ENCODE data around the gene TBXAS1. TPM values are rescaled to one million over a fixed set of nuclear protein-coding genes. Genes with fewer than 3 reads are reported as not detected.
A peak's percentile ranks its signal among the peaks of the same experiment; 100 is the strongest.

The TBXAS1 gene
- total RNA-seq, 2 experiments from 2014 or later: 4.8 to 5.3 TPM

DNA sequence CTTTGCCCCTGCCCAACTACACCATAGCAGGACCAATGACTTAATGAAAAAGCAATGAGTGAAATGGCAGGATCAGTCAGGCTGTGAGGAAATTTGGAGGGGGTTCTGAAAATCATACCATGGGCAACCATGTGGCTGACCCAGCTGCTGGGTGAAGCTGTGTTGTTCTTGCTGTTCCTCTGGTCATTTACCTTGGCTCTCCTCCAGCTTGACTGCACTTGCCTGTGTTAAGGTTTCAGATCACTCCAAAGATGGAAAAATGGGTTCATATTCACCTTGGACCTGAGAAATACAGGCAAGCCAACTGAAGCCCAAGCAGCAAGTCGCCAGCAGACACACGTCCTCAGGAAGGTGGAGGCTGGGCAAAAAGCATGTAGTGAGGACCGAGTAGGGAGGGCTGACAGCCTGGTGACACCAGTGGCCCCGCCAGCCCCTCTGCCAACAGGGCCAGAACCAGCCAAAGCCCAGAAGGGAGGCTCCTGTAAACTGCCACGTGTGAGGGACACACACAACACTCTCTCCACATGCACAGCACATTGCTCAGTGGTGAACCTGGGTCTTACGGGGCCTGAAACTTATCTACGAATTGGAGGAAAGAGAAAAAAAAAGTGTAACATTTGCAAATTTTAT is 193.6 kb downstream of the TBXAS1 start:
- H3K36me3 Mint-ChIP-seq: peaks cover 8% of the 10 kb centered on the region
- no peaks in the 10 kb centered on the region for H3K27me3 Mint-ChIP-seq
- intact Hi-C loops (cut with micrococcal nuclease): no loop called here
- H3K9me3 Mint-ChIP-seq: no peaks in the 10 kb centered on the region
- no peak for DNase-seq
- no peak overlapping the region for H3K4me3 Mint-ChIP-seq
- no peak overlapping the region for H3K27ac Mint-ChIP-seq
- ChIA-PET CTCF (interaction anchor here (1.4 kb wide), 1 partner anchor 16 kb away, joined by 4 read pairs; no protein-coding TSS in a partner anchor), POLR2A (no interaction called here)
- no peaks in the 10 kb centered on the region for H3K4me1 Mint-ChIP-seq (ENCODE audit: low read depth)

DNA sequence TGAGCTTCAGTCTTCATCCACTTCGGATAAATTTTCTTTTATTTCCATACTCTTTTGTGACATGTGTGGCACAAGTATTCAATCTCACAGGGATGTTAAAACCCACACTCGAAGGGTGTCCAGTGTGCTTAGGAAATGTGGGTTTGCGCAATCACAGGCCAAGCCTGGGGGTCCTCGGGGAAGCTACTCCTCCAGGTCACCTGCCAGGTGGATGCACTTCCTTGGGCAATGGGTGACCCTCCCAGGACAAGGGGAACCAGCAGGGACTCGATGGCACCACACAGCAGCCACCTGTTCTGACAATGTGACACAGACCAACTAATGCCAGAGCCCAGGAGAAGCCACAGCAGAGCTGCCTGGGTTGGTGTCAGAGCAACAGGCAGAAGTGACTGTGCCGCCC is 194.7 kb downstream of the TBXAS1 start:
- Mint-ChIP-seq H3K4me1 (ENCODE audit: low read depth) (no peaks in the 10 kb centered on the region), H3K27me3 (no peaks in the 10 kb centered on the region), H3K9me3 (no peaks in the 10 kb centered on the region), H3K27ac (no peak overlapping the region), H3K4me3 (no peak overlapping the region), H3K36me3 (peaks cover 11% of the 10 kb centered on the region)
- CTCF ChIA-PET: no interaction called here
- DNase-seq: no peak
- intact Hi-C loops (cut with micrococcal nuclease): no loop called here
- POLR2A ChIA-PET: no interaction called here

DNA sequence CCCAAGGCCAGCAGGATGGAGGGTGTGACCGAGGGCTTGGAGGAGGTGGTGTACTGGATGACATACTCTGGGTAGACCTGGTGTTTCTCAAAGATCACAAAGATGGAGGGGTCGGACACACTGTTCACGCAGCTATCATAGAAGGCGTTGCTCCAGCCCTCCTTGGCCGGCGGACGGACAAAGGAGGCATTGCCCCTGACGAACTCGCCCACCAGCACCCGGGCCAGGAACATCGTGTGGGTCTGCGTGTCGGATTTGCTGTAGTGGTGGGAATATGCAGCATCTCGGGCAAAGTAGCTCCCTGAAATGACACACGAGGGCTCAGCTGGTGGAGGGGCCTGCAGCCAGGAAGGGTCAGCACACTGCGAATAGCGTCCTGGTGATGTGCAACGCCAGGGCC is 195.5 kb downstream of the TBXAS1 start:
- peak overlapping the region; percentile 11 for H3K27ac Mint-ChIP-seq
- DNase-seq: no peak
- H3K36me3 Mint-ChIP-seq: peaks cover 11% of the 10 kb centered on the region
- intact Hi-C loops (cut with micrococcal nuclease): no loop called here
- CTCF ChIA-PET: no interaction called here
- no peak overlapping the region for H3K4me3 Mint-ChIP-seq
- H3K9me3 Mint-ChIP-seq: no peaks in the 10 kb centered on the region
- H3K4me1 Mint-ChIP-seq (ENCODE audit: low read depth): no peaks in the 10 kb centered on the region
- H3K27me3 Mint-ChIP-seq: no peaks in the 10 kb centered on the region
- POLR2A ChIA-PET: no interaction called here

DNA sequence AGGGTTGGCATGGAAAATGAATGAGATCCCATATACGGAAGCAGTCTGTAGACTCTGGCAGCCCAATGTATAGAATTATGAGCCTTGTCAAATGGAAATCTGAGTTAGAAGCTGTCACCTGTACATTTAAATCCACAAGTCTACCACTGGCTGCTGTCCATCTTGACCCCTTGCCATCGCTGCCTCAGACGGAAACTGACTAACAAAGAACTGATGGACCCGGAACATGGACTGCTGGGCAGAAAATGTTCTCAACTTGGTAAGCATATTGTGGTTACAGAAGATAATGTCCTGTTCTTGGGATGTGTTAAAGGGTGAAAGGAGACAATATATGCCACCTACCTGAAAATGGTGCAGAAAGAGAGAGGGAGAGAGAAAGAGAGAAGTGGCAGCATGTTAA is 196.2 kb downstream of the TBXAS1 start:
- intact Hi-C loops (cut with micrococcal nuclease): no loop called here
- H3K27me3 Mint-ChIP-seq: no peaks in the 10 kb centered on the region
- H3K9me3 Mint-ChIP-seq: no peaks in the 10 kb centered on the region
- H3K4me3 Mint-ChIP-seq: no peak overlapping the region
- H3K27ac Mint-ChIP-seq: no peak overlapping the region
- H3K4me1 Mint-ChIP-seq (ENCODE audit: low read depth): no peaks in the 10 kb centered on the region
- POLR2A ChIA-PET: no interaction called here
- CTCF ChIA-PET: no interaction called here
- H3K36me3 Mint-ChIP-seq: peaks cover 11% of the 10 kb centered on the region
- DNase-seq: no peak

DNA sequence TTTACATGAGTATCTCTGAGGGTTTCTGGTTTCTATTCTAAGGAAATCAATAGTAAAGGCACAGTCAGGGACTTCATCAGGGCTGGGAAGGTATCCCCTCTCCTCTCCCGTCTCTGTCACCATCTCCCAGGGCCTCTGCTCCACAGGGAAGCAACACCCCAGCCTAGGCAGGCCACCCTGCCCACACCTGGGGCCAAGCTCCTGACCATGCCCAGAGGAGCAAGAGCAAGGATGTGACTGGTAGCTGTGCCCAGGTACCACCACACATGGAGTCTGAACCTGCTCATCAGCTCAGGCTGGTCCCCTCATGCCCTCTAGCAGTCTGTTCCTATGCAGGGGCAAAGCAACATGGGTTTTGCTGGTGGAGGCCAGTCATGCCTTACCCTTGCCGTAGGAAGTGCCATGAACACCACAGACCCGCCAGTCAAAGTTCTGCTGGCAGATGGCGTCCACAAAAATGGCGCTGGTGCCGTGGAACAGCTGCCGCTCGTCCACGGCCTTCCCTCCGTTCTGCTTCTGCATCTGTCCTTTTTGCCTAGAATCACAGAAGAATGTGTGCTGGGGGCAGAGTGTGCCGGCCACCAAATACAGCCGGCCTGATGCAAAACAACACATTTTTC is 196.9 kb downstream of the TBXAS1 start:
- ChIA-PET CTCF (no interaction called here), POLR2A (no interaction called here)
- H3K36me3 Mint-ChIP-seq: peaks cover 11% of the 10 kb centered on the region
- H3K4me3 Mint-ChIP-seq: no peak overlapping the region
- no peak for DNase-seq
- H3K9me3 Mint-ChIP-seq: no peaks in the 10 kb centered on the region
- intact Hi-C loops (cut with micrococcal nuclease): no loop called here
- H3K27me3 Mint-ChIP-seq: no peaks in the 10 kb centered on the region
- no peaks in the 10 kb centered on the region for H3K4me1 Mint-ChIP-seq (ENCODE audit: low read depth)
- H3K27ac Mint-ChIP-seq: no peak overlapping the region

DNA sequence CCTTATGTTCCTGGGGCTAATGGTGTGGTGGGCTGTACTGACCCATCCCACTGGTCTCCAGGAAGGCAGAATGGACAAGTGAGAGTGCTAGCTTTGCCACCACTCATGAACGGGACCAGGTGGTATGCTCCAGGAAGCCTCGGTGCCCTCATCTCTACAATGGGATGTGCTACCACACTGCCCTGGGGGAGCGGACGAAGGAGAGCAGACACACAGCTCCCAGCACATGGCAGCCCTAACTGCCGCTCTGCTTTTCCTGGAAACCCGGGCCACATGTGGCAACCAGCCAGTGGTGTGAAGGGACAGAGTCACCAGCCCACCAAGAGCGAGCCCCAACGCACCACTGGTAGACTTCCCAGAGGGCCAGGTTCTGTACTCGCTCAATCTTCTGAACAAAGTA is 197.9 kb downstream of the TBXAS1 start:
- Mint-ChIP-seq H3K9me3 (no peaks in the 10 kb centered on the region), H3K27me3 (no peaks in the 10 kb centered on the region), H3K4me1 (ENCODE audit: low read depth) (no peaks in the 10 kb centered on the region), H3K27ac (no peak overlapping the region), H3K4me3 (no peak overlapping the region), H3K36me3 (peaks cover 13% of the 10 kb centered on the region)
- intact Hi-C loops (cut with micrococcal nuclease): no loop called here
- DNase-seq: no peak
- POLR2A ChIA-PET: no interaction called here
- CTCF ChIA-PET: no interaction called here

DNA sequence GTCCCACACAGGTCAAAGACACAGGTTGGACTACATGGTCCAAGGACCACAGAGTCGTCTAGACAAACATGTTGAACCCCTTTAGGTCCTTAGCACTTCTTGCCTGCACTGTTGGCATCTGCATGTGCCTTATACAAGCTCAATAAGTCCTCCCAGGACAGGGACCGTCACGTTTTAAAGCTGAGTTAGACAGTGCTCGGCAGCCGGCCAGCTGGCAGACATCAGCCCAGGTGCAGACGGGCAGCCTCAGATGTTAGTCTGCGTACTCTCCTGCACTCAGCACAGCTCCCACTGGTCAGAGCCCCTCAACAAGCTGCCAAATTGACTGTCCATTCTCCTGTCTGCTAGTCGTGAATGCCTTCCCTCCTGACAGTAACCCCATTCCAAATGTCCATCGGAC is 198.8 kb downstream of the TBXAS1 start:
- Mint-ChIP-seq H3K27me3 (no peaks in the 10 kb centered on the region), H3K36me3 (peaks cover 13% of the 10 kb centered on the region), H3K9me3 (no peaks in the 10 kb centered on the region), H3K4me1 (ENCODE audit: low read depth) (no peaks in the 10 kb centered on the region), H3K27ac (no peak overlapping the region), H3K4me3 (no peak overlapping the region)
- DNase-seq: no peak
- intact Hi-C loops (cut with micrococcal nuclease): no loop called here
- ChIA-PET CTCF (no interaction called here), POLR2A (no interaction called here)

DNA sequence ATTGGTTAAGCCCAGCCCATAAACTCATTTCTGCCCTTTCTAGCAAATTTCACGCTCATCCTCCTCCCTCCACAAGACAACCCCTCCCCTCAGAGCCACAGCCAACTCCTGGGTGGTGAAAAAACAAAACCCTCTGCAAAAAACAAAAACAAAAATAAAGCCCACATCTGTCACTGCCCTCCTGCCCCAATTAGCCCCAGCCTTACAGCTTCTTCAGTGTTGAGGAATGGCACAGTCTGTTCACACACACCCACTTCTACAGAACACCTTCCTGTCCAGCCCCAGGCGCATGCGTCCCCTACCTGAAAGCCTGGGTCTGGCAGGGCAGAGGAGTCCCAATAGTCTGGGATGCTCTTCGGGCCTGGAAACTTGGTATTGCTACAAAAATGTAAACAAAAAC is 199.2 kb downstream of the TBXAS1 start:
- Mint-ChIP-seq H3K9me3 (no peaks in the 10 kb centered on the region), H3K4me1 (ENCODE audit: low read depth) (peaks cover 2% of the 10 kb centered on the region), H3K4me3 (no peak overlapping the region), H3K27me3 (no peaks in the 10 kb centered on the region), H3K36me3 (peaks cover 15% of the 10 kb centered on the region), H3K27ac (no peak overlapping the region)
- CTCF ChIA-PET: no interaction called here
- POLR2A ChIA-PET: no interaction called here
- no peak for DNase-seq
- intact Hi-C loops (cut with micrococcal nuclease): no loop called here

DNA sequence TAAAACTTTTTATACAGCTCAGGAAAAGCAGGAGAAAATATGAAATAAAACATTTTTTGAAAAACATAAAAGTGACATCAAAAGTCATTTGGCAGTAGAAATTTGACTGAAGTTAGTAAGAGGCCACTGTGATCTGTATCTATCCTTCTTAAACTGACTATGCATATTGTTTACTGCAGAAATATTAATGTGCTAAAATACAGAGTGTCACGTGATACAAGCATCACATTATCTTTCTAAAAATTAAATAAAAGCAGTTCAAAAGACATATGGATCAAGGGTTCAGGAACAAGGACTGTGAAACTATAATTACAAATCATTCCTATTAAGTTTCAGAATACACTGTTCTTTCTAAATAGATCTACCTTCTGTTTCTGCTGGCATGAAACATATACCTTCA is 200.0 kb downstream of the TBXAS1 start:
- H3K27ac Mint-ChIP-seq: no peak overlapping the region
- POLR2A ChIA-PET: no interaction called here
- no peaks in the 10 kb centered on the region for H3K27me3 Mint-ChIP-seq
- no peak for DNase-seq
- intact Hi-C loops (cut with micrococcal nuclease): no loop called here
- peaks cover 19% of the 10 kb centered on the region for H3K36me3 Mint-ChIP-seq
- H3K9me3 Mint-ChIP-seq: no peaks in the 10 kb centered on the region
- H3K4me1 Mint-ChIP-seq (ENCODE audit: low read depth): peaks cover 4% of the 10 kb centered on the region
- CTCF ChIA-PET: interaction anchor here (0.6 kb wide), 1 partner anchor 30 kb away, joined by 3 read pairs; no protein-coding TSS in a partner anchor
- no peak overlapping the region for H3K4me3 Mint-ChIP-seq

DNA sequence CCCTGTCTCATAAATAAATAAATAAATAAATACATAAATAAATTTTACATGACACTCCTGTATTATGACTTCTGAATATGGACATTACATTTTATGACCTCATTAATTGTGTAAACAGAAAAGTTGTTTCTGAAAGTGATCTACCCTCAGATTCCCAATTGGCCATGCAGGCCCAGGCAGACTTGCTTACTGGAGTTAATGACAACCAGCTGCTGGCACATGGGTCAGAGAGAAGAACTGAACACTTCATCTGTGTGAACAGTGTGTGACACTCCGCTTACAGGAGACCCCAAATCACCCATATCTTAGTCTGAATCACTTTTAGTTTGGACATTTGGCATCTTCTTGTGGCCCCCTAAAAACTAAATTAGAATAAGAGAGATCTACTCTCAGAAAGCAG is 202.3 kb downstream of the TBXAS1 start:
- no peaks in the 10 kb centered on the region for H3K27me3 Mint-ChIP-seq
- H3K4me3 Mint-ChIP-seq: no peak overlapping the region

DNA sequence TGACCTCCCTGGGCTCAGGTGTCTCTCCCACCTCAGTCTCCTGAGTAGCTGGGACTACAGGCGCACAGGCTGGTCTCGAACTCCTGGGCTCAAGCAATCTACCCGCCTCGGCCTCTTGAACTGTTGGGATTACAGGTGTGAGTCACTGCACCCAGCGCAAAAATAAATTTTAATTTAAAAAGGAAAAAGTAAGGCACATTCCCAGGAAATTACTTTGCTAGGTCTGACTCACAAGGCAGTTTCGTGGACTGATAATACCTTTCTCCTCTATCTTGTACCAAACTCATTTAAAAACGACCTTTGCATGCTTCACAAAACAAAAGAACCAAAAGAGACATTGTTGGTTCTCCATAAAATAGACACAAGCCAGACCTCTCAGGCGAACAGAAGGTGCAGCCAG is 204.0 kb downstream of the TBXAS1 start:
- no peak overlapping the region for H3K4me3 Mint-ChIP-seq
- peaks cover 25% of the 10 kb centered on the region for H3K36me3 Mint-ChIP-seq
- H3K9me3 Mint-ChIP-seq: no peaks in the 10 kb centered on the region
- peaks cover 15% of the 10 kb centered on the region for H3K4me1 Mint-ChIP-seq (ENCODE audit: low read depth)
- H3K27ac Mint-ChIP-seq: no peak overlapping the region
- ChIA-PET CTCF (no interaction called here), POLR2A (no interaction called here)
- intact Hi-C loops (cut with micrococcal nuclease): no loop called here
- no peaks in the 10 kb centered on the region for H3K27me3 Mint-ChIP-seq
- no peak for DNase-seq

More for the DNA sequence above, 202.3 kb downstream of the TBXAS1 start:
- ChIA-PET POLR2A (no interaction called here), CTCF (no interaction called here)
- no peak for DNase-seq
- Mint-ChIP-seq H3K27ac (no peak overlapping the region), H3K4me1 (ENCODE audit: low read depth) (peaks cover 12% of the 10 kb centered on the region), H3K9me3 (no peaks in the 10 kb centered on the region), H3K36me3 (peaks cover 17% of the 10 kb centered on the region)
- intact Hi-C loops (cut with micrococcal nuclease): no loop called here

DNA sequence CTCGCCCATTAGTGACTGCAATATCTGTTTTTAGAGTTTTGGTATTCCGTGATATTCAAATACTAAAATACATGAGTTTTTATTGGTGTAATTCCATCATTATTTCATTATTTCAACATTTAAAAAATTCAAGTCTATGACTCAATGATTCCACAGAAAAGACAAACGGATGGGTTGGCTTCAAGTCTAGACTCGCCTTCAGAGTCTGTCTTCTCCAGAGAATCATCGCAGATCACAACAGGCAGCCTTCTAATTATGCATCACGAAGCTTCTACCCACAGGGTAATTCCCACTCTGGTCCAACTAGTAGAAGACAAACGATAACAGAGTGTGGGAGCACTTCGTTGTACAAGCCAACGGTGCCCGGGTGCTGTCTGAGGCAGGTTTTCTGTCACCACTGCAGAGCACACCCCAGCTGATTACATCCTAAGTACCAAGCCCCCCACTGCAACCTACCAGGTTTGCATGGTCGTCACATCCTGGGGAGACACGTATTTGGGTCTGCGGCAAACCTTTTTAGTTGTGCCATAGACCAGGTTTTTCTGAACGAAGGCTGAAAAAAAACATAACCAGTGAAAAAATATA is 204.8 kb downstream of the TBXAS1 start:
- POLR2A ChIA-PET: no interaction called here
- no peak overlapping the region for H3K27ac Mint-ChIP-seq
- peaks cover 15% of the 10 kb centered on the region for H3K4me1 Mint-ChIP-seq (ENCODE audit: low read depth)
- peaks cover 22% of the 10 kb centered on the region for H3K36me3 Mint-ChIP-seq
- H3K27me3 Mint-ChIP-seq: no peaks in the 10 kb centered on the region
- CTCF ChIA-PET: interaction anchor here (0.6 kb wide), 1 partner anchor 562 kb away, joined by 4 read pairs; no protein-coding TSS in a partner anchor
- H3K4me3 Mint-ChIP-seq: no peak overlapping the region
- no peaks in the 10 kb centered on the region for H3K9me3 Mint-ChIP-seq
- DNase-seq: no peak
- intact Hi-C loops (cut with micrococcal nuclease): no loop called here

DNA sequence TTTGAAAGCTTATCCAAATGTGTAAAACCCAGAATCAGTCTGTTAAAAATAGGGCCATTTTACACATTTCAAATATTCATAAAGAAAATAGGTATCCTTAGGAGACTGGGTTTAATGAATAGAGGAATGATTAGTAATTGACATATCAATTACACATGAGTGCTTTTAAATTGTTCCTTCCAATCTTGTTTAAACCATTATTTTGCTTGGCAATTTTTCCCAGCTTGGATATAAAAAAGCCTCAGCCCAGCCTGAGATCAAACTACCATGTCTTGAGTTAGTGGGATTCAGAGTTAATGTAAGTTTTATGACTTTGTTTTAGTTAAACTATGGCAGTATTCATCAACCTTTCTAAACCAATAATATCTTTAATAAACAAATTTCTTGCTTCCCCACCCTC is 205.4 kb downstream of the TBXAS1 start:
- intact Hi-C loops (cut with micrococcal nuclease): no loop called here
- POLR2A ChIA-PET: no interaction called here
- DNase-seq: no peak
- H3K4me1 Mint-ChIP-seq (ENCODE audit: low read depth): peaks cover 15% of the 10 kb centered on the region
- H3K9me3 Mint-ChIP-seq: no peaks in the 10 kb centered on the region
- CTCF ChIA-PET: interaction anchor here (0.6 kb wide), 1 partner anchor 561 kb away, joined by 4 read pairs; no protein-coding TSS in a partner anchor
- no peak overlapping the region for H3K27ac Mint-ChIP-seq
- H3K36me3 Mint-ChIP-seq: peaks cover 22% of the 10 kb centered on the region
- H3K4me3 Mint-ChIP-seq: no peak overlapping the region
- H3K27me3 Mint-ChIP-seq: no peaks in the 10 kb centered on the region

All from activated CD4-positive, alpha-beta memory T cell treated with anti-CD3 and anti-CD28 coated beads for 36 hours (primary cell).